Astrocyte of the cerebellum (primary cell): ENCODE measurements around the gene AFF2.

Source experiments
- DNase-seq: peaks from one replicate; pipeline ENCODE4 v3.0.0-alpha.2; 2011; ENCODE audit warnings: low read depth
- H3K4me3 ChIP-seq: 2 replicates; pipeline ENCODE4 v1.5.1; 2011; ENCODE audit warnings: mild to moderate bottlenecking, low read depth, low read length, moderate library complexity
- in situ Hi-C: cut with HindIII; loops from 2 replicates; pipeline ENCODE4 v1.10.0; 2017; ENCODE audit warnings: low sequenced_read_pairs
- TF ChIP-seq, protein P1 (sequence below): IDR thresholded peaks from 2 replicates; pipeline ENCODE4 v1.5.1; 2012; ENCODE audit warnings: low read length, low read depth, moderate library complexity, mild to moderate bottlenecking; ENCODE audit errors: missing control alignments

AFF2 gene

GRCh38 chrX:148613636-148614035, 113.2 kb downstream of the AFF2 start:
- TF ChIP-seq, protein P1, sequence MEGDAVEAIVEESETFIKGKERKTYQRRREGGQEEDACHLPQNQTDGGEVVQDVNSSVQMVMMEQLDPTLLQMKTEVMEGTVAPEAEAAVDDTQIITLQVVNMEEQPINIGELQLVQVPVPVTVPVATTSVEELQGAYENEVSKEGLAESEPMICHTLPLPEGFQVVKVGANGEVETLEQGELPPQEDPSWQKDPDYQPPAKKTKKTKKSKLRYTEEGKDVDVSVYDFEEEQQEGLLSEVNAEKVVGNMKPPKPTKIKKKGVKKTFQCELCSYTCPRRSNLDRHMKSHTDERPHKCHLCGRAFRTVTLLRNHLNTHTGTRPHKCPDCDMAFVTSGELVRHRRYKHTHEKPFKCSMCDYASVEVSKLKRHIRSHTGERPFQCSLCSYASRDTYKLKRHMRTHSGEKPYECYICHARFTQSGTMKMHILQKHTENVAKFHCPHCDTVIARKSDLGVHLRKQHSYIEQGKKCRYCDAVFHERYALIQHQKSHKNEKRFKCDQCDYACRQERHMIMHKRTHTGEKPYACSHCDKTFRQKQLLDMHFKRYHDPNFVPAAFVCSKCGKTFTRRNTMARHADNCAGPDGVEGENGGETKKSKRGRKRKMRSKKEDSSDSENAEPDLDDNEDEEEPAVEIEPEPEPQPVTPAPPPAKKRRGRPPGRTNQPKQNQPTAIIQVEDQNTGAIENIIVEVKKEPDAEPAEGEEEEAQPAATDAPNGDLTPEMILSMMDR, result no peak
- in situ Hi-C loops, result no loop called here
- H3K4me3 ChIP-seq, result no peak overlapping the region
- DNase-seq, result no peak

DNA sequence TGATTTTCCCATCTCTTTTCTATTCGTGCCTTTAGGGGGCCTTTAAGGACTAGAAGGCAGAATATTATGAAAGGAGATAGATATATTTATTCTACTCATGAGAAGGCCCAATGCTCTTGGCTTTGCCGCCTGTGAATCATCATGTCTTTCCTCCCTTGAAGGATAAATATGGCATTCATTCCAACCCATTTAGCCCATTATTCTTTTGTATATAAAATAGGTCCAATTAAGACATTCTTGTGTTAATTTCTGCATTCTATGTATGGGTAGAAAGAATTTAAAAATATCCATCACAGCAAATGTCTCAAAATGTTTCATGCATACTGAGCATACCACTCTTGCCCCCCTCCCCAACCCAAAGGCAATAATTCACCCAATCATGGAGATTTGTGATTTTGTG, 115.1 kb downstream of the AFF2 start:
- DNase-seq, result no peak
- in situ Hi-C loops, result no loop called here
- H3K4me3 ChIP-seq, result no peak overlapping the region
- TF ChIP-seq, protein P1, result no peak

DNA sequence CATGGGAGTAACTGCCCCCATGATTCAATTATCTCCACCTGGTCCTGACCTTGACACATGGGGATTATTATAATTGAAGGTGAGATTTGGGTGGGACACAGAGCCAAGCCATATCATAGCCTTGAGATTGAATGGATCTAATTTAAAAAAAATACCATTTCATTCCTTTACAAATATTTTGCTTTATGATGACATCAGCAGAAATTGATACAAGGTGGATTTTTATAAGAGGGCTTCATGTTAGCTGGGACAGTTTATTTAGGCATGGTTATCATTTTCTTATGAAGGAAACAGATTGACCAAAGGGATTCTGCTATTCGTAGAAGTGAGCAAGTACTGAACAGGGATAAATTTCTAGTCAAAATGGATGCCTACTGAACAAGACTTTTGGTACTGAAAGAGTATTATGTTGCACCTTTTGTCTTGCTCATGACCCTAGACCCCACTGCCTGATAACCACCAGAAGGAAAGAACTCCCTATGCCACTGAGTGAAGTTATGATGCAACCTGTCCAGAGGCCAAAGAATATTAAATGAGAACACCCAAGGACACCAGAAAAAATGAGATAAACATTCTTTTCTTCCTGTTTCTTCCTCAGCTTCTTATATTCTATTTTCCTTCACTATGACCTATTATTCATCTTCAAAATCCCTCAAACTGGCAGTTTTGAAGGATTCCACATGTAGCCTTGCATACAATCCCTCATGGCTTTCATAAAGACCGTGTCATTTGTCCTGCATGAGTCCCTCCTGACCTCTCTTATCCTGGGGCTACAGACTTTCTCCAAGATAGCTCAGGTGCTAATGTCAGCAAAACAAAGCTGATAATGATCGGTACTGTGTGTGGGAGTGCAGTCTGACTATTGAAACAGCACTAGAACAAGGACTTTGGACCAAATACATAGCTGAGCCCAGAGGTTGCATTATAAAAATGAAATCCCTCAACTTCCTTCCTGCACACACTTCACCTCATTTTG, 118.3 kb downstream of the AFF2 start:
- H3K4me3 ChIP-seq, result no peak overlapping the region
- TF ChIP-seq, protein P1, result no peak
- in situ Hi-C loops, result no loop called here
- no peak for DNase-seq

- DNase-seq, result no peak
- TF ChIP-seq, protein P1, result no peak
- in situ Hi-C loops, result no loop called here
- H3K4me3 ChIP-seq, result no peak overlapping the region
These were observed 119.6 kb downstream of the AFF2 start for GRCh38 chrX:148620023-148620422.

- in situ Hi-C loops, result no loop called here
- DNase-seq, result no peak
- H3K4me3 ChIP-seq, result no peak overlapping the region
- TF ChIP-seq, protein P1, result no peak
These were observed 124.6 kb downstream of the AFF2 start for GRCh38 chrX:148624951-148625474.

GRCh38 chrX:148628621-148629020, 128.2 kb downstream of the AFF2 start:
- TF ChIP-seq, protein P1, result no peak
- in situ Hi-C loops, result no loop called here
- H3K4me3 ChIP-seq, result no peak overlapping the region
- no peak for DNase-seq
